HFF-Myc (cell line): ENCODE measurements around the gene GDI1.

Experiments
- DNase-seq: peaks from one replicate; pipeline ENCODE4 v3.0.0-alpha.2; 2011; ENCODE audit warnings: low read depth; ENCODE audit errors: extremely low read depth
- H3K4me3 ChIP-seq: replicated peaks from 2 replicates; pipeline ENCODE4 v1.5.1; 2011; ENCODE audit warnings: low read depth, mild to moderate bottlenecking, control low read depth, low read length
- CTCF ChIP-seq: IDR thresholded peaks from 2 replicates; pipeline ENCODE4 v1.5.1; 2012; ENCODE audit warnings: mild to moderate bottlenecking, low read depth, low read length, control low read depth; ENCODE audit errors: missing control alignments

The GDI1 gene

DNA sequence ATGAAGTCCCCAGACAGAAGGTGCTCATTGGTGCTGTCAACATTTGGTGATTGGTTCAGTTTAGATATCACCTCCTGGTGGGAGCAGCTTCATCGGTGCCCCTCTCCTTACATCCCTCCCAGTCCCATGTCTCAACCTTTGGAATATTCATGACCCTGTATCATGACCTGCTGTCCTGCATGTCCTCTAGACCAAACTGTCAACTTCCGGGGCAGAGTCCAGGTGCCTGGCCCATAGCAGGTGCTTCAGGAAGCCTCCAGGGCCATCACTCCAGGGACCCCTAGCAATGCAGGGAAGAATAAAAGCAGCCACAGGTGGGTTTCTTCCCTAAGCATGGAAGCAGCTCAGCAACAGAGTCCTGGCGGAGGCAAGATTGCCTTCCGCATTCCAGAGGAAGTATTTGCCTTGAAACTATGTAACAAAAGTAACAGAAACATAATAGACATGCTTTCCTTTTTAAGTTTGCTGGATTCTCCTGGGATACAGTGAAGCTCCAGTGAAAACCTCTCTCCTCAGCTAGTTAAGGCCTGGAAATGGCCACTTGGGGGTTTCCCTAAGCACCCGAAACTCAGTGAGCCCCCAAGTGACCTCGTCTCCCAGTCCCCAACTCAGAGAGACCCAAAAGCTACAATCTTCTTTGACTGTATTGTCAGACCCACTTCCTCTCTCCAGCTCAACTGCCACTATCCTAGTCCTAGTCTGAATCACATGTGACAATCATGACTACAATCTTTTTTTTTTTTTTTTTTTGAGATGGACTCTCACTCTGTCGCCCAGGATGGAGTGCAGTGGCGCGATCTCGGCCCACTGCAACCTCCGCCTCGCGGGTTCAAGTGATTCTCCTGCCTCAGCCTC is 9.8 kb upstream of the GDI1 start:
- H3K4me3 ChIP-seq: no peak overlapping the region
- TF ChIP-seq CTCF: no peak
- no peak for DNase-seq

DNA sequence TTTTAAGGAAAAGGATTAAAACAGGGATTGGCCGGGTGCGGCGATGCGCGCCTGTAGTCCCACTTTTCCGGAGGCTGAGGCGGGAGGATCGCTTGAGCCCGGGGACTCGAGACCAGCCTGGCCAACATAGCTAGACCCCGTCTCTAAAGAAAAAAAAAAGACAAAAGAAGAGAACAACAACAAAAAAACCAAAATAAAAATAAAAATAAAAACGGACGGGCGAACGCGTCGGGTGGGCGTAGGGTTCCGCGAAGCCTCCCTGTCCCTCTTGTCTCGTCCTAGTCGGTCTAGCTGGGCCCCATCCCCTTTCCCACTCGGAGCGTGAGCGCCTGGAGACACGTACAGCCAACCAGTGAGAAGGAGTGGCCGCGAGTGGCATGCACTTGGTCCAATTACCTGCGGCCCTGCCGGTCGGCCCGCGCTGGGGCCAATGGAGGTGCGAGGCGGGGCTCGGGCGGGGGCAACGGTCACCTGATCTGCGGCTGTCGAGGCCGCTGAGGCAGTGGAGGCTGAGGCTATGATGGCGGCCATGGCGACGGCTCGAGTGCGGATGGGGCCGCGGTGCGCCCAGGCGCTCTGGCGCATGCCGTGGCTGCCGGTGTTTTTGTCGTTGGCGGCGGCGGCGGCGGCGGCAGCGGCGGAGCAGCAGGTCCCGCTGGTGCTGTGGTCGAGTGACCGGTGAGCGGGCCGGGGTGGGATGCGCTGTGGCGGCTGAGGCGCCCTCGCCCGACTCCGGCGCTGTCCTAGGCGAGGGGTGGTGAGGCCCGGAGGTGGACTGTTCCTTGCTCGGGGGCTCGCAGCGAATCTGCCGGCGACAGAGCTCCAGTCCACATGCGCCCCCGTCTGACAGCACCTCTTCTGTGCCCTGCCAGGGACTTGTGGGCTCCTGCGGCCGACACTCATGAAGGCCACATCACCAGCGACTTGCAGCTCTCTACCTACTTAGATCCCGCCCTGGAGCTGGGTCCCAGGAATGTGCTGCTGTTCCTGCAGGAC is 8.5 kb upstream of the GDI1 start, which contains the start of gene ATP6AP1:
Gene ATP6AP1, plus strand, starts transcription at position 502 of the 996 bp plus-strand sequence. Its CDS starts 16 bp downstream, at position 518.
- peak; percentile 78 for DNase-seq

GRCh38 chrX:154429711-154430110 is 7.2 kb upstream of the GDI1 start:
- peak overlapping the region; percentile 58 for H3K4me3 ChIP-seq
- no peak for DNase-seq
- TF ChIP-seq CTCF: no peak

More for the DNA sequence above, 8.5 kb upstream of the GDI1 start, which contains the start of gene ATP6AP1:
- no peak for TF ChIP-seq CTCF
- peak within 1 kb of the TSS; percentile 58 for H3K4me3 ChIP-seq

- no peak for DNase-seq
- no peak overlapping the region for H3K4me3 ChIP-seq
- TF ChIP-seq CTCF: no peak
Observed at GRCh38 chrX:154430479-154430878, 6.5 kb upstream of the GDI1 start.

GRCh38 chrX:154430916-154431315 is 6.0 kb upstream of the GDI1 start:
- no peak for TF ChIP-seq CTCF

GRCh38 chrX:154431341-154431740 is 5.6 kb upstream of the GDI1 start:
- TF ChIP-seq CTCF: no peak
- DNase-seq: no peak
- H3K4me3 ChIP-seq: no peak overlapping the region

More at GRCh38 chrX:154430916-154431315, 6.0 kb upstream of the GDI1 start:
- no peak overlapping the region for H3K4me3 ChIP-seq
- DNase-seq: no peak
